ENCODE data around the gene GRID2.
"Not testable (repeated sequence)": the region's sequence is repeated elsewhere in the genome, so short reads cannot be mapped to it uniquely, and the experiment has no call there.

Gene GRID2

DNA sequence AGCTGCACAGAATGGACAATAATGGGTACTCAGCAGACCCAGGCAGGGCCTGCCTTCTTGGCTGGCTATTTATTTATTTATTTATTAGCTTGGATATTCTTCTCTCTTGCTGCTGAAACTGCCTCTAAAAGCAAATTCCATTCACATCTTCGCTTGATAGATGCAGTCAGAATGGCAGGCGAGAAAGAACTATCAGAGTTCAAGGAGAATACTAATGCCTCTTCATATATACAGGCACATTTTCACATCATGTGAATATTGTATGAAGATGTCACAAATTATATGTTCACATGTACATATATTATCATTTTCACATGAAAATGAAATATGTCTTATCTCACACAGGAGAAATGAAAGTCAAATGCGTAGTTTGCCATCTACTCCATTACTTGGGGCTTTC lies 1045.1 kb downstream of the GRID2 start:
- TF ChIP-seq GATA1 (IDR thresholded peaks at IDR 0.05; ENCODE audit: low read depth, low read length) = no peak
- TF ChIP-seq POLR2A (IDR thresholded peaks at IDR 0.05; ENCODE audit: low read length) = no peak

DNA sequence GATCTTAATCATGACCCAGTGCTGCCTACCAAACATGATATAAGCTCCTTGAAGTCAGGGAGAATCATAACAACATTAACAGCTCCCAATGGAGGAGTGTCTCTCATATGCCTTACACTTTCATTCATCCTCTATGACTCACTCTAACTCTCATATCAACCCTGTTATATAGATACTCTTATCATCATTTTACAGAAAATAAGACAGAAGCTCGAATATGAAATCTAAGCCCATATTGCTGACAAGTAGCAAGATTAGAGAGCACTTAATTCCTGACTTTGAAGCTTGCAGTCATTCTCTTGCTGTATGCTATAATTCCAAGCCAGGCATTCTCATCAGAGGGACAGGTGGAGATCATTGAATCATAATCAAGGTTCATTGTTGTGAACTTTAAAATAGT lies 1048.1 kb downstream of the GRID2 start:
- TF ChIP-seq GATA1 (IDR thresholded peaks at IDR 0.05; ENCODE audit: low read depth, low read length) = no peak
- no peak for TF ChIP-seq POLR2A (IDR thresholded peaks at IDR 0.05; ENCODE audit: low read length)
- DNase-seq = no peak

More for the DNA sequence above, 1045.1 kb downstream of the GRID2 start:
- no peak for DNase-seq

DNA sequence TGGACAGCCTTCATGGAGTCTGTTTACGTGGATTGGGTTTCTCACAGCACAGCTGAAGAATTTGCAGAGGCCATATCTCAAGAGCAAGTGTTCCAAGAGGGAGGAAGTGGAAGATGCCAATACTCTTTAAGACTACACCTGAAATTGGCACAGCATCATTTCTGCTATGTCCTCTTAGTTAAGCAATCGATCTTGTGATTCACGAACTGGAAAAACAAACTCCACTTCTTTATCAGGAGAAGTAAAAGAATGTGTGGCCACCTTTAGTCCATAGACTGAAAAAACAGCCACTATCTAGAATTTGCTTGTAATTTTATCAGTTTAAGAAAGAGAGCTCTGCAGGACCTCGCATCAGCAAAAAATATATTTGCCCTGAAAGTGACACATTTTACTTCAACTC lies 1051.6 kb downstream of the GRID2 start:
- TF ChIP-seq GATA1 (IDR thresholded peaks at IDR 0.05; ENCODE audit: low read depth, low read length) (no peak), POLR2A (IDR thresholded peaks at IDR 0.05; ENCODE audit: low read length) (no peak)
- DNase-seq = no peak

DNA sequence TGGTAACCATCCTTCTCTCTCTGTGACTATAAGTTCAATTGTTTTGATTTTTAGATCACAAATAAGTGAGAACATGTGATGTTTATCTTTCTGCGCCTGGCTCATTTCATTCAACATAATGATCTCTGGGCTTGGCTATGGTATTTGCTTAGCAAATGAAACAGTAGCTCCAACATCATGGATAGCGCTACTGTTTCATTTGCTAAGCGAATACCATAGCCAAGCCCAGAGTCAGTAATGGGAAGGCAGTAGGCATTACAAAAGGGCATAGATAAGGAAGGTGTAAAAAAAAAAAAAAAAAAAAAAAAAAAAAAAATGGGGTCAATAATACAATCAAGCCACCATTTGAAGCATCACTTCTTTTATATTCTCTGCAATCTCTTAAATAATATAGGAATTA lies 1055.8 kb downstream of the GRID2 start:
- no peak for DNase-seq
- no peak for TF ChIP-seq POLR2A (IDR thresholded peaks at IDR 0.05; ENCODE audit: low read length)
- no peak for TF ChIP-seq GATA1 (IDR thresholded peaks at IDR 0.05; ENCODE audit: low read depth, low read length)

DNA sequence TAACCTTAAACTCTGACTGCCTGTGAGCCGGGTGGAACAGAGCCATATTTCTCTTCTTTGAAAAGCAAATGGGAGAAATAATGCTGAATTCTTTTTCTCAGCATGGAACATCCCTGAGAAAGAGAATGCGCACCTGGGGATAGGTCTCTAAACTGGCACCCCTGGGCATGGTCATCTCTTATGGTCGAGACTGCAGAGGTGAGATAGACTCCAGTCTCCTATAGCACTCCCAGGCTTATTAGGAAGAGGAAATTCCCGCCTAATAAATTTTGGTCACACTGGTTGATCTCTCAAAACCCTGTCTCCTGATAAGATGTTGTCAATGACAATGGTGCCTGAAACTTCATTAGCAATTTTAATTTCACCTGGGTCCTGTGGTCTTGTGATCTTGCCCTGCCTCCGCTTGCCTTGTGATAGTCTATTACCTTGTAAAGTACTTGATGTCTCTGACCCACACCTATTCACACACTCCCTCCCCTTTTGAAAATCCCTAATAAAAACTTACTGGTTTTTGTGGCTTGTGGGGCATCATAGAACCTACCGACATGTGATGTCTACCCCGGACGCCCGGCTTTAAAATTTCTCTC lies 1062.5 kb downstream of the GRID2 start:
- DNase-seq = not testable (repeated sequence)

DNA sequence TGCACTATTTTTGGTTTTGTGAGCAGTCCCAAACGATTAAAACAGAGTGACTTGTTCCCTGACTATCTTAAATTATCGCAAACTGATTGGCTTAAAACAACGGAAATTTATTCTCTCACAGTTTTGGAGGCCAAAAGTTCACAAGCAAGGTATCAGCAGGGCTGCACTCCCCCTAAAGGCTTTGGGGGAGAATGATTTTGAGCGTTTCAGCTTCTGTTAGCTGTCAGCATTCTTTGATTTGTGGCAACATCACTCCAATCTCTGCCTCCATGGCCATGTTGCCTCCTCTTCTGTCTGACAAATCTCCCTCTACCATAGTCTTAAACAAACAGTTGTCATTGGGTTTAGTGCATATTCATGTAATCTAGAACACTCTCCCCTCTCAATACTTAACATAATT lies 1065.2 kb downstream of the GRID2 start:
- no peak for TF ChIP-seq POLR2A (IDR thresholded peaks at IDR 0.05; ENCODE audit: low read length)
- TF ChIP-seq GATA1 (IDR thresholded peaks at IDR 0.05; ENCODE audit: low read depth, low read length) = no peak
- no peak for DNase-seq

DNA sequence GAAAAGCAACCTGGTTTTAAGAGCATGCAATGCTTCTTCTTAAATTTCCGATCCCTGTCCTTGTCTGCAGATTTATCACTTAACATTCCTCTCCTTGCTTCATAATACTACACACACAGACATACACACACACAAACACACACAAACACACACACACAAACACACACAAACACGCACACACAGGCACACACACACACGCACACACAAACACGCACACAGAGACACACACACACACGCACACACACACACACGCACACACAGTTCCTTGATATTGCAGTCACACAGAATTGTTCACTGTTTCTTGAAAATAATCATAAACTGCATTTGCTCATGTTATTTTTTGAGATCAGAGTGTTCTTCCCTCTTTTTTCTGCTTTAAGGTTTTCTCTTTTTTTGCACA lies 1066.5 kb downstream of the GRID2 start:
- no peak for DNase-seq
- TF ChIP-seq GATA1 (IDR thresholded peaks at IDR 0.05; ENCODE audit: low read depth, low read length) (no peak), POLR2A (IDR thresholded peaks at IDR 0.05; ENCODE audit: low read length) (no peak)

DNA sequence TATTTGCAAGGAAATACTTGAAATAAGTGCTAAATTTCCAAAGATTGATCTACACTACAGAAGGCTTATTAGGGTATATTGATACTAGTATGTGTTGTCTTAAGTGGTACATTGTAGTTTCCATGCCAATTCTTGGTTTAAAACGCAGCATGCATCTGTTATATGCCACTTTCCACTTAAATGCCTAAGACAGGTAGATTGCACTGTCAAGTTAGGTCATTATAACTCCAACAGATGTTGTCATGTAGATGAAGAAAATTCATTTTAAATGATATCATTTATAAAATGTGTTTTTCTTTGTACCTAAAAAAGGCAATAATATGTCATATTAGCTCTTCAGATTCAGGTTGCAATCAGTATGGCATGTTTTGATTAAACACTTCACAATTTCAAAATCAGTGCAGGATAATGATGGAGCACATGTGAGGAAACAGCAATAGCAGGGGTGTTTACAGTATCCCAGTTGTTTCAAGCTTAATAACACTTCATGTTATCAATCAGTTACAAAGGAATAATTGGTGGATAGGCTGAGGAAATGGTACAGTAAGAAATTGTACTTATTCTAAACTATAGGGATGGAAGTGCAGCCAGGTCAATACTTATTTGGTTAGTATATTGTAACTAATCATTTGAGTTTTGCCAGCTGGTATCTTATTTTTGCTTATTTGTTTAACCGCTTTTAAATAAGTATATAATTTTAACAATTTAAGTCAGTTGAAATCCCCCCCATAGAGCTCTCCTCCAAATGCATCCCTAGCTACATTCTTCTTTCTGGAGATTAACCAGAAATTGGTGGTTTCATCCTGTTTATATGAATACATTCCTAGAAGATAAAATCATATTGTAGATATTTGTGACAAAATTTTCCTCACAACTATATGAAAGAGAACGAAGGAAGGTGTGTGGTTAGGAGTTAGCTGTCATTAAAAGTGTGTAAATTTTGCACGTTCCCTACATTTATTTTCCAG lies 1070.4 kb downstream of the GRID2 start:
- DNase-seq = no peak
- TF ChIP-seq POLR2A (IDR thresholded peaks at IDR 0.05; ENCODE audit: low read length) (no peak), GATA1 (IDR thresholded peaks at IDR 0.05; ENCODE audit: low read depth, low read length) (no peak)

DNA sequence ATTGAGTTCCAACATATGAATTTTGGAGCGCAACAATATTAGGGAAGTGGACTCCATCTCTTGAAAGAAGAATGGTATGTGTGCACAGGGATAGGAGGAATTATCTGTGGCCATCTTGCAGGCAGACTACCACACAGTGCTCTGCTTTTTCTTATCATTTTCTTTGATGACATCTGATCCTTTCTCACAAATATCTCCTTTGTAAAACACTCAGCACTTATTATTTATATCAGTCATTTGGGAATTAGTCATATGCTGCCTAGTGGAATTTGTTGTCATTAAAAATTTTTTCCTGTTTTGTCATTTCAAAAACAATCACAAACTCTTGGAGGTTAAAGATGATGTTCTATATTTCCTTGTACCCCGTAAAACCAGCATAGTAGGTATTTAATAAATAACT lies 1080.5 kb downstream of the GRID2 start:
- DNase-seq = no peak
- TF ChIP-seq GATA1 (IDR thresholded peaks at IDR 0.05; ENCODE audit: low read depth, low read length) (no peak), POLR2A (IDR thresholded peaks at IDR 0.05; ENCODE audit: low read length) (no peak)

DNA sequence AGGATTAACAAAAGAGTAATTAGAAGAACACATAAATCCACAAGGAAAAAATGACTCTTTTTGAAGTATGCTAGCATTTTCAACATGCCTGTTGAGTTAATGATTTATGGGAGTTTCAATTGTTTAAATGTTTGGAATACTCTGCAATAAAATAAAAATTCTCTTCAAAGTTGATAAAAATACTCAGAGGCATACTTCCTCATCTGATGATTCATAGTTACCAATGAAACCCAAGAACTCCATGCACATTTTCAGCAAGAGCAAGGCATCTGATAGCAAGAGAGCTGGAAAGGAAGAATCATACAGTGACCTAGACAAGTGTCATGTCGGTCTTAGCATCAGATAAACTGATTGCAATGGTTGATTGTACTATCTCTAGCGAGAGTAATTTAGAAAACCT lies 1081.1 kb downstream of the GRID2 start:
- TF ChIP-seq POLR2A (IDR thresholded peaks at IDR 0.05; ENCODE audit: low read length) = no peak
- peak in 1 of 2 experiments; percentile 0 for DNase-seq

DNA sequence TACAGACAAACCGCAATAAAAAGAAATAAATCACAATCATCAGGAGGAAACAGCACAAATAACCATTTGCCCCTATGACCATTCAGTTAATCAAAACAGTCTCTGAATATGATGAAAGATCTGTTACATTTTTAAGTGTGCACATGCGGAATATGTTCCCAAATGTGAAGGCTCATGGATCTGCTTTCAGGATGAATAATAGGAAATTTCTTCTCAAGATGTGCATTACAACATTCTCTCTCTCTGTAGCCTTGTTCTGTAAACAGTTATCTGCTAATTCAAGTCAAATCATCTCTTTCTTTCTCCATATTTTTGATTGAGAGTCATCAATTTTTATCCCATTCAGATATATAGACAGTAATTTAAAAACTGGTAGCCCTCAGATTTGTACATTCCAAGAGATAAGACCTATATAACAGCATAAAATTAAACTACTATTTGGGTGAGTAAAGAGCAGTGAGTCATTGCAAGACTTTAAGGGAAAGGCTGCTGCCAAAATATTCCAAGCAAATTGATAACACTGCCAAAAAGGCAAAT lies 1090.8 kb downstream of the GRID2 start:
- no peak for TF ChIP-seq GATA1 (IDR thresholded peaks at IDR 0.05; ENCODE audit: low read depth, low read length)
- no peak for TF ChIP-seq POLR2A (IDR thresholded peaks at IDR 0.05; ENCODE audit: low read length)
- no peak for DNase-seq

DNA sequence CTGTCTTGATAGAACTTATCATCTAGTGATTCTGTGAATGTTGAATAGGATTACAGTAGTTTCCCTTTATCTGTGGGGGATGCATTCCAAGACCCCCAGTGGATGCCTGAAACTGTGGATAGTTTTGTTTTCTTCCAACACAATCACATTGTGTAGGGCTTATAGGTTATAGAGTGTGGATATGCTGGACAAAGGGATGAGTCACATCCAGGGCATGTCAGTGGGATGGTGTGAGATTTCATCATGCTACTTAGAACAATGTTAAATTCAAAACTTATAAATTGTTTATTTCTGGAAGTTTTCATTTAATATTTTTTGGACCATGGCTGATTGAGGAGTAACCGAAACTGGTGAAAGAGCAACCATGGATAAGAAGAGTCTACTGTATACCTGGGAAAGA lies 1092.5 kb downstream of the GRID2 start:
- no peak for DNase-seq
- TF ChIP-seq GATA1 (IDR thresholded peaks at IDR 0.05; ENCODE audit: low read depth, low read length) = no peak
- TF ChIP-seq POLR2A (IDR thresholded peaks at IDR 0.05; ENCODE audit: low read length) = no peak

DNA sequence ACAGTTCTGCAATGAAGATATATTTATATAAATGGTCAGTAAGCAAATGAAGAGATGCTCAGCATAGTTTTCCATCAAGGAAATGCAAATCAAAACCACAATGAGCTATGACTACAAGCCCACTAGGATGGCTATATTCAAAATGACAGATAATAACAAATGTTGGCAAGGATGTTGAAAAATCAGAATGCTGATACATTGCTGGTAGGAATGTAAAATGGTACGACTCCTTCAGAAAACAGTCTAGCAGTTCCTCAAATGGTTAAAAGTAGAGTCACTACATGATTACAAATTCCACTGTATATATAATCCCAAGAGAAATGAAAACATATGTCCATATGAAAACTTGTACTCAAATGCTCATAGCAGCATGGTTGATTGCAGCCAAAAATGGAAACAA lies 1099.8 kb downstream of the GRID2 start:
- no peak for DNase-seq

DNA sequence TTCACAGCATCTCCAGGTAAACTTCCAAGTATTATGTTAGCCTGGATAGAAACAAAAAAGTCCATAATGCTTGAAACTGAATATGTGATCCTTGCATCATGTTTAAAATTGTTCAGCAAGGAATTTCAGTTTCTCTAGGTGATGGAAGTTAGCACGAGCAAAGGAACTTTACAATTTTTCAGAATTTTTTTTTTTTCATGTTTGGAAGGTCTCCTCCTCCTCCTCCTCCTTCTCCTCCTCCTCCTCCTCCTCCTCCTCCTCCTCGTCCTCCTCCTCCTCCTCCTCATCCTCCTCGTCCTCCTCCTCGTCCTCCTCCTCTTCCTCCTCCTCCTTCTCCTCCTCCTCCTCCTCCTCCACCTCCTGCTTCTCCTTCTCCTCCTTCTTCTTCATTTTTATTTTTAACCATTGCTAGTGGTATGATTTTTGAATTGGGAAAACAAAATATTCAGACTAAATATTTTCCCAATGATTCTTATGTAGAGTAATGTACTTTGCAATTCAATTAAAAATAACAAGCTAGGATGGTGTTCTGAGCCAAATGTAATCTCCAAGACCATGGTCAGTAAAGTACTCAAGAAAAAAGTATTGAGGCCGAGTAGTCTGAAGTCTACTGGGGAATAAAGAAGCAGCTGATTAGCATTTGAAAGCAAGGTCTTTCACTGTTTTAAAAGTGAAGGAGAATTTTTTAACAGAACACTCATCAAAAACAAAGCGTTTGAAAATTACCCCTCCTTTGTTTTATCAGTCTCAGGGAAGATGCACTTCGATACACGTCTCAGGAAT lies 1103.9 kb downstream of the GRID2 start:
- TF ChIP-seq GATA1 (IDR thresholded peaks at IDR 0.05; ENCODE audit: low read depth, low read length) = no peak
- DNase-seq = no peak

More for the DNA sequence above, 1099.8 kb downstream of the GRID2 start:
- no peak for TF ChIP-seq POLR2A (IDR thresholded peaks at IDR 0.05; ENCODE audit: low read length)
- no peak for TF ChIP-seq GATA1 (IDR thresholded peaks at IDR 0.05; ENCODE audit: low read depth, low read length)

Data from erythroblast (primary cell).